SK-N-SH treated with all-trans-retinoic acid at 6 μM for 48 hours (cell line): ENCODE data around the gene RASSF1.

Experiments used
- ATAC-seq: fragments of 200-7000 bp; cut with Tn5 transposase; 3 replicates; pipeline ENCODE4 v1.9.1; 2020; ENCODE audit warnings: mild to moderate bottlenecking, moderate library complexity
- ARNTL ChIP-seq: fragments of 450-650 bp; formaldehyde crosslinking; IDR thresholded peaks from 2 replicates; pipeline ENCODE4 v1.5.0; 2020; ENCODE audit warnings: low read depth, mild to moderate bottlenecking, moderate library complexity, borderline replicate concordance
- CSDC2 ChIP-seq: fragments of 250-450 bp; sonication (Bioruptor Pico); IDR thresholded peaks from 2 replicates; pipeline ENCODE4 v1.5.0; 2020; ENCODE audit warnings: mild to moderate bottlenecking, moderate library complexity
- ESRRG ChIP-seq: fragments of 250-450 bp; sonication (Bioruptor Pico); IDR thresholded peaks from 2 replicates; pipeline ENCODE4 v1.6.1; 2021; ENCODE audit warnings: mild to moderate bottlenecking
- GLIS3 ChIP-seq: fragments of 250-450 bp; sonication (Bioruptor Pico); IDR thresholded peaks from 2 replicates; pipeline ENCODE4 v1.5.0; 2020; ENCODE audit warnings: mild to moderate bottlenecking, moderate library complexity
- ISL1 ChIP-seq: fragments of 250-450 bp; sonication (Bioruptor Pico); IDR thresholded peaks from 2 replicates; pipeline ENCODE4 v2.1.2; 2022; ENCODE audit warnings: mild to moderate bottlenecking, moderate library complexity
- OSR1 ChIP-seq: fragments of 250-450 bp; sonication (Bioruptor Pico); IDR thresholded peaks from 2 replicates; pipeline ENCODE4 v1.8.0; 2022; ENCODE audit warnings: moderate library complexity, mild to moderate bottlenecking, inconsistent platforms
- PATZ1 ChIP-seq: fragments of 250-450 bp; sonication (Bioruptor Pico); IDR thresholded peaks from 2 replicates; pipeline ENCODE4 v1.8.0; 2020; ENCODE audit warnings: mild to moderate bottlenecking, moderate library complexity, borderline replicate concordance
- POU6F1 ChIP-seq: fragments of 250-450 bp; sonication (Bioruptor Pico); IDR thresholded peaks from 2 replicates; pipeline ENCODE4 v1.8.0; 2021; ENCODE audit warnings: low read depth, mild to moderate bottlenecking, moderate library complexity, borderline replicate concordance
- PPARA ChIP-seq: fragments of 250-450 bp; sonication (Bioruptor Pico); IDR thresholded peaks from 2 replicates; pipeline ENCODE4 v1.5.0; 2020; ENCODE audit warnings: mild to moderate bottlenecking, borderline replicate concordance
- RARB ChIP-seq: fragments of 250-450 bp; sonication (Bioruptor Pico); IDR thresholded peaks from 2 replicates; pipeline ENCODE4 v1.8.0; 2021; ENCODE audit warnings: mild to moderate bottlenecking, moderate library complexity
- SNAI2 ChIP-seq: fragments of 250-450 bp; sonication (Bioruptor Pico); IDR thresholded peaks from 2 replicates; pipeline ENCODE4 v1.5.0; 2020; ENCODE audit warnings: mild to moderate bottlenecking, moderate library complexity
- TCF4 ChIP-seq: fragments of 250-450 bp; sonication (Bioruptor Pico); IDR thresholded peaks from 2 replicates; pipeline ENCODE4 v1.8.0; 2021; ENCODE audit warnings: mild to moderate bottlenecking, moderate library complexity, borderline replicate concordance
- TOX ChIP-seq: fragments of 250-450 bp; sonication (Bioruptor Pico); IDR thresholded peaks from 2 replicates; pipeline ENCODE4 v1.8.0; 2021; ENCODE audit warnings: mild to moderate bottlenecking, moderate library complexity, borderline replicate concordance
- TSHZ2 ChIP-seq: fragments of 250-450 bp; sonication (Bioruptor Pico); IDR thresholded peaks from 2 replicates; pipeline ENCODE4 v1.5.0; 2020; ENCODE audit warnings: mild to moderate bottlenecking, moderate library complexity
- ZC3H10 ChIP-seq: fragments of 250-450 bp; sonication (Bioruptor Pico); IDR thresholded peaks from 2 replicates; pipeline ENCODE4 v1.5.1; 2021; ENCODE audit warnings: mild to moderate bottlenecking, moderate library complexity
- ZFP3 ChIP-seq: fragments of 250-450 bp; sonication (Bioruptor Pico); IDR thresholded peaks from 2 replicates; pipeline ENCODE4 v1.5.0; 2020; ENCODE audit warnings: mild to moderate bottlenecking, moderate library complexity
- ZFP30 ChIP-seq: fragments of 450-650 bp; formaldehyde crosslinking; IDR thresholded peaks from 2 replicates; pipeline ENCODE4 v1.5.0; 2022; ENCODE audit warnings: mild to moderate bottlenecking, moderate library complexity
- ZNF70 ChIP-seq: fragments of 450-650 bp; formaldehyde crosslinking; IDR thresholded peaks from 2 replicates; pipeline ENCODE4 v1.5.0; 2020; ENCODE audit warnings: mild to moderate bottlenecking, moderate library complexity

RASSF1 gene

GRCh38 chr3:50321336-50322114 lies 19.1 kb downstream of the RASSF1 start:
- peak; percentile 86 for ATAC-seq
- TF ChIP-seq ESRRG (CRISPR knock-in tag) (no peak), TSHZ2 (CRISPR knock-in tag) (0 out of 2 replicates have a peak, but pooled peaks have one; percentile 39)

GRCh38 chr3:50320853-50321335 lies 19.7 kb downstream of the RASSF1 start:
- TF ChIP-seq ARNTL = no peak
- 0 out of 2 replicates have a peak, but pooled peaks have one; percentile 9 for TF ChIP-seq CSDC2
- peak; percentile 65 for ATAC-seq

GRCh38 chr3:50319894-50320625 lies 20.6 kb downstream of the RASSF1 start:
- ATAC-seq = no peak
- TF ChIP-seq PATZ1 = no peak
- TF ChIP-seq GLIS3 (CRISPR knock-in tag) = no peak
- no peak for TF ChIP-seq ZFP30 (CRISPR knock-in tag)
- no peak for TF ChIP-seq ZNF70 (CRISPR knock-in tag)
- no peak for TF ChIP-seq POU6F1 (CRISPR knock-in tag)
- no peak for TF ChIP-seq TCF4 (CRISPR knock-in tag)
- no peak for TF ChIP-seq PPARA
- no peak for TF ChIP-seq ZC3H10

GRCh38 chr3:50319181-50319893 lies 21.3 kb downstream of the RASSF1 start:
- ATAC-seq = no peak
- TF ChIP-seq POU6F1 (CRISPR knock-in tag) (no peak), RARB (no peak), ZNF70 (CRISPR knock-in tag) (no peak), ISL1 (CRISPR knock-in tag) (no peak), PATZ1 (no peak), ZFP3 (CRISPR knock-in tag) (no peak), TOX (no peak), PPARA (no peak), OSR1 (CRISPR knock-in tag) (no peak), TSHZ2 (CRISPR knock-in tag) (no peak), CSDC2 (no peak), SNAI2 (CRISPR knock-in tag) (no peak), TCF4 (CRISPR knock-in tag) (no peak), ARNTL (no peak), ZFP30 (CRISPR knock-in tag) (no peak)
